HEK293T (cell line): Measurements from ENCODE around the gene CCDC43.

Experiments used
- CTCF ChIA-PET: fragments of 350-600 bp; formaldehyde crosslinking; extraction: SDS; loops from one replicate; lab custom pipeline; 2021; ENCODE audit warnings: antibody characterized with exemption, inconsistent platforms; lab: Yijun Ruan, JAX
- POLR2A ChIA-PET: fragments of 350-600 bp; formaldehyde crosslinking; extraction: SDS; loops from one replicate; lab custom pipeline; 2020; ENCODE audit warnings: antibody characterized with exemption, inconsistent platforms; lab: Yijun Ruan, JAX
- DNase-seq: peaks from one replicate; pipeline ENCODE4 v3.0.0; 2012; ENCODE audit warnings: mixed read lengths; ENCODE audit errors: extremely low spot score
- ARNT ChIP-seq: fragments of 450-650 bp; IDR thresholded peaks from 2 replicates; pipeline ENCODE4 v1.6.1; 2017; ENCODE audit warnings: mild to moderate bottlenecking
- BHLHE40 ChIP-seq: fragments of 450-650 bp; IDR thresholded peaks from 2 replicates; pipeline ENCODE4 v1.6.1; 2016; ENCODE audit warnings: mild to moderate bottlenecking, moderate library complexity, borderline replicate concordance
- CTBP1 ChIP-seq: fragments of 450-650 bp; IDR thresholded peaks from 2 replicates; pipeline ENCODE4 v1.6.1; 2016; ENCODE audit warnings: borderline replicate concordance
- ELF4 ChIP-seq: fragments of 450-650 bp; IDR thresholded peaks from 2 replicates; pipeline ENCODE4 v1.6.1; 2017; ENCODE audit warnings: antibody characterized with exemption
- FOXA1 ChIP-seq: fragments of 450-650 bp; IDR thresholded peaks from 2 replicates; pipeline ENCODE4 v1.6.1; 2016; ENCODE audit warnings: mild to moderate bottlenecking
- FOXK2 ChIP-seq: fragments of 450-650 bp; IDR thresholded peaks from 2 replicates; pipeline ENCODE4 v1.6.1; 2016; ENCODE audit warnings: mild to moderate bottlenecking
- FOXM1 ChIP-seq: fragments of 450-650 bp; IDR thresholded peaks from 2 replicates; pipeline ENCODE4 v1.6.1; 2017; ENCODE audit warnings: mild to moderate bottlenecking, borderline replicate concordance
- HDGF ChIP-seq: fragments of 450-650 bp; IDR thresholded peaks from 2 replicates; pipeline ENCODE4 v1.6.1; 2017; ENCODE audit warnings: antibody characterized with exemption, borderline replicate concordance
- L3MBTL2 ChIP-seq: fragments of 450-650 bp; conservative IDR thresholded peaks from 2 replicates; pipeline ENCODE4 v1.6.1; 2016; ENCODE audit warnings: mild to moderate bottlenecking
- LEF1 ChIP-seq: fragments of 450-650 bp; IDR thresholded peaks from 2 replicates; pipeline ENCODE4 v1.6.1; 2017; ENCODE audit warnings: mild to moderate bottlenecking, borderline replicate concordance
- NFRKB ChIP-seq: fragments of 450-650 bp; IDR thresholded peaks from 2 replicates; pipeline ENCODE4 v1.6.1; 2016; ENCODE audit warnings: mild to moderate bottlenecking, moderate library complexity
- SP1 ChIP-seq: fragments of 450-650 bp; IDR thresholded peaks from 2 replicates; pipeline ENCODE4 v1.6.1; 2017
- SUZ12 ChIP-seq: fragments of 450-650 bp; IDR thresholded peaks from 2 replicates; pipeline ENCODE4 v1.6.1; 2016; ENCODE audit warnings: mild to moderate bottlenecking
- TARDBP ChIP-seq: fragments of 450-650 bp; IDR thresholded peaks from 2 replicates; pipeline ENCODE4 v1.6.1; 2016
- ZNF384 ChIP-seq: fragments of 450-650 bp; IDR thresholded peaks from 2 replicates; pipeline ENCODE4 v1.6.1; 2016
- TF ChIP-seq, protein P1 (sequence below): fragments of 450-650 bp; IDR thresholded peaks from 2 replicates; pipeline ENCODE4 v1.6.1; 2016

CCDC43 gene, protein sequence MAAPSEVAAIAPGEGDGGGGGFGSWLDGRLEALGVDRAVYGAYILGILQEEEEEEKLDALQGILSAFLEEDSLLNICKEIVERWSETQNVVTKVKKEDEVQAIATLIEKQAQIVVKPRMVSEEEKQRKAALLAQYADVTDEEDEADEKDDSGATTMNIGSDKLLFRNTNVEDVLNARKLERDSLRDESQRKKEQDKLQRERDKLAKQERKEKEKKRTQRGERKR

DNA sequence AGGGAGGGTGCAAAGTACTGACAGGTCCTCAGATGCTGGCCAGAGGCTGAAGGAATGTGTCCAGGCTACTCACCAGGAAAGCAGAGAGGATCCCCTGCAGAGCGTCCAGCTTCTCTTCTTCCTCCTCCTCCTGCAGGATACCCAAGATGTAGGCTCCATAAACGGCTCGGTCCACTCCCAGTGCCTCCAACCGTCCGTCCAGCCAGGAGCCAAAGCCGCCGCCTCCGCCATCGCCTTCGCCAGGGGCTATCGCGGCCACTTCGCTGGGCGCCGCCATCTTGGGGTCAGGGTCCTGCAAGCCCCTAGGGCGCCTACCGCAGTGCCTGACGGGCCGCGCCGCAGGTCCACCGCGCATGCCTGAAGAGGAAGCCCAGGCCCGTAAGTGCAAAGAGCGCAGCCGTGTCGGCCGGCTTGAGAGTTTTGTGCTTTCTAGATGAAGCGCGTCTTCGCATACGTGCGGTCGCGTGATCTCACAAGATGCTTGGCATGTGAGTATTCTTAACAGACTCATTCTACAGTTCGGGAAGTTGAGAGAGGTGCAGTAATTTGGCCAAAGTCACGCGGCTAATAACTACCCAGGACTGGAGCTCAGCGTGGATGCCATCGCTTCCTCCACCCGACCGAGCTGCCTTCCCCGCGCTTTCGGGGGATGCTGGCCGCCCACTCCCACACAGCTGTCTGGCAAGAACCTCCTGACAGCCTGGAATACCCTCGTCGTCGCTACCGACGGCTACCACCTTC is at the start of gene CCDC43:
Gene CCDC43 (minus strand): TSS at position 300 of the 741 bp plus-strand sequence. CDS start 23 bp downstream, at position 277.
- peak; percentile 95 for DNase-seq
- ChIA-PET POLR2A (interaction anchor here (0.6 to 4.9 kb wide), 10 partner anchors 8 to 470 kb away, joined by 3 to 59 read pairs (median 3); partner anchors contain the start of genes DBF4B and UBTF), CTCF (interaction anchor here (0.6 to 0.9 kb wide), 2 partner anchors 14 to 113 kb away, joined by 3 read pairs; no protein-coding TSS in a partner anchor)
- no peak for TF ChIP-seq HDGF
- TF ChIP-seq L3MBTL2 = peak; percentile 87
- no peak for TF ChIP-seq SP1
- no peak for TF ChIP-seq SUZ12
- TF ChIP-seq FOXA1 = no peak
- TF ChIP-seq FOXK2 = no peak
- peak; percentile 61 for TF ChIP-seq ELF4
- TF ChIP-seq ARNT = no peak
- TF ChIP-seq ZNF384 = no peak
- TF ChIP-seq, protein P1, sequence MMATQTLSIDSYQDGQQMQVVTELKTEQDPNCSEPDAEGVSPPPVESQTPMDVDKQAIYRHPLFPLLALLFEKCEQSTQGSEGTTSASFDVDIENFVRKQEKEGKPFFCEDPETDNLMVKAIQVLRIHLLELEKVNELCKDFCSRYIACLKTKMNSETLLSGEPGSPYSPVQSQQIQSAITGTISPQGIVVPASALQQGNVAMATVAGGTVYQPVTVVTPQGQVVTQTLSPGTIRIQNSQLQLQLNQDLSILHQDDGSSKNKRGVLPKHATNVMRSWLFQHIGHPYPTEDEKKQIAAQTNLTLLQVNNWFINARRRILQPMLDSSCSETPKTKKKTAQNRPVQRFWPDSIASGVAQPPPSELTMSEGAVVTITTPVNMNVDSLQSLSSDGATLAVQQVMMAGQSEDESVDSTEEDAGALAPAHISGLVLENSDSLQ = no peak
- no peak for TF ChIP-seq FOXM1
- no peak for TF ChIP-seq TARDBP
- TF ChIP-seq NFRKB = no peak

DNA sequence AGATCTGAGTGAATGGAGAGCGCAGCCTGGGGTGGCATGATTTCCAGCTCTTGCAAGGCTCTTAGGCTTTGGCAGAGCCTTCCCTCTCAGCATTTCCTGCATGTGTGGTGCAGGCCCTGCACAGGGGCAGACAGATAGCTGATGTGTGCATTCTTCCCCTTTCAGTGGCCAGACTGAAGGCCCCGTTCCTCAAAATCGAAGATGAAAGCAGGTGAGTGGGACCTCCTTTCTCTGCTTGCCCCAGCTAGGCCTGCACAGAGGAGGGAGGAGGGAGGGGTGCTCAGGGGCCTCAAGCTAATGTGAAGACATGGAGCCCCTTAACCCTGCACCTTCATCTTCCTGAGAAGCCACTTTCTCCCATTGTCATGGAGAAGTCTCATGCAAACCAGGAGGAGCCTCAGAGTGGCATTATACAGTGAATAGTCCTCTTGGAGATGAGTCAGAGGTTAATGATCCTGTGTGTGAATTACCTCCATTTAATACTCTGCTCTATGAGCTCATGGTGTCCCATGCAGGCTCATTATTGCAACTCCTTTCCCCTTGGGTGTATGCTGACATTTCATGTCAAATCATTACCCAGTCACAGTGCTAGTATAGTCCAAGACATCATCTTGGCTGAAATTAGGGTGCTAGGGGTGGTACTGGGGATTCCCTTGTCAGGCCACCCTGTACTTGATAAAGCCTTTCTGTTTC is 48.8 kb upstream of the CCDC43 start:
- POLR2A ChIA-PET = interaction anchor here (0.6 to 0.7 kb wide), 2 partner anchors 30 to 410 kb away, joined by 3 read pairs; partner anchors contain the start of genes DBF4B and HEXIM1
- CTCF ChIA-PET = interaction anchor here (0.6 kb wide), 2 partner anchors 16 to 40 kb away, joined by 3 read pairs; no protein-coding TSS in a partner anchor
- DNase-seq = no peak
- TF ChIP-seq SUZ12 = no peak
- no peak for TF ChIP-seq TARDBP
- TF ChIP-seq L3MBTL2 = no peak
- TF ChIP-seq, protein P1 = no peak
- no peak for TF ChIP-seq FOXA1
- TF ChIP-seq NFRKB = no peak
- TF ChIP-seq ARNT = no peak
- TF ChIP-seq HDGF = no peak
- TF ChIP-seq BHLHE40 = no peak
- no peak for TF ChIP-seq FOXK2
- TF ChIP-seq ELF4 = no peak
- no peak for TF ChIP-seq ZNF384
- no peak for TF ChIP-seq LEF1
- TF ChIP-seq FOXM1 = no peak

DNA sequence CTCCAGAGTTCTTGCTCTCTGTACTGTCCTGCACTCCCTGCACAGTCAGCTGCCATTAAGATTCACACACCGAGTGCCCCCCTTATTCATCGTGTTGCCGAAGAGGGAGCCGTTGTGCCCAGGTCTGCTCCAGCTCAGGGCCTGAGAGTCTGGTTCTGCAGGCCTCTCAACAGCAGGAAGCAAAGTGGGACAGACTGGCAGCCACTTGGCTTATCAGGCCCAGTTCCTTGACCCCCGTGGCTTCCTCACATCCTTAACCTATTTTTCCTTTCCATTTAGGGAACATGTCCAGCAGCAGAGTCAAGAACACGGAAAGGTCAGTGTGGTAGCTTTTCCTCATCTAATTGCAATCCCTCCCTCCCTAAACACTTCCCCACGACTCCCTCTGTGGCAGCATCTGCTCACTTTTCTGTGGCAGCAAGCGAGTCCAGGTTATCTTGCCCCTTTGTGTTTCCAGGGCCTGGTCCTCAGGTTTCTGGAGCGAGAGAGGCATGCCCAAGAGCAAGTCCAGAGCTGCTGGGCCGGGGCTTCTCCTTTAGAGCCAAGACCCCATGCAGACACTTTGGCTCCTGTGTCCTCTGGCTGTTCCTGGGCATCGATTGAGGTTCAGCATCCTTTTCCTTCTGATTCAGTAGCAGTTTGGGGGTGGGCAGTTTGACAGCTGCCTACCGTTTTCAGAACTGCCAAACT is 47.1 kb upstream of the CCDC43 start:
- ChIA-PET CTCF (no interaction called here), POLR2A (no interaction called here)
- TF ChIP-seq SUZ12 = no peak
- no peak for TF ChIP-seq FOXM1
- no peak for TF ChIP-seq TARDBP
- TF ChIP-seq ARNT = no peak
- TF ChIP-seq, protein P1 = no peak
- TF ChIP-seq ELF4 = no peak
- TF ChIP-seq HDGF = no peak
- TF ChIP-seq BHLHE40 = no peak
- TF ChIP-seq SP1 = no peak
- TF ChIP-seq LEF1 = no peak
- no peak for TF ChIP-seq ZNF384
- TF ChIP-seq FOXA1 = no peak
- no peak for TF ChIP-seq CTBP1
- no peak for TF ChIP-seq L3MBTL2
- TF ChIP-seq NFRKB = no peak
- TF ChIP-seq FOXK2 = no peak
- DNase-seq = no peak

DNA sequence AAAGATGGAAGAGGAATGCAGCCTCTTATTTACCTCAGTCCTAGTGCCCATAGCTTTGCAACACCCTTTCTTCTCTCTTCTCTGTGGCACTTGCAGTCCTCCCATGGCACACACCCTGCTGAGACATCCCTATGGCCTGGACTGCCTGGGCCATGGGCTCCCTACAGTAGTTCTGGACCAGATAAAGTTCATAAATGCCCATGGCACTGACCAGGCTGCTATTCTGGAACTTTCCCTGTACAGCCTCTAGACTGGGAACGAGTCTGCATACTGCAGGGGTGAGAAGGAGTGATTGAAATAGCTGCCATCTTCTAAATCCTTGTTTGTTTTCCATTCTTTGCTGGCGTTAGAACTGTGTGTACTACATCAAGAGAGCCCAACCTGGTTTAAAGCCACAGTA is 44.7 kb upstream of the CCDC43 start:
- CTCF ChIA-PET = no interaction called here

More for the DNA sequence above, 44.7 kb upstream of the CCDC43 start:
- POLR2A ChIA-PET = no interaction called here
- TF ChIP-seq TARDBP = no peak
- TF ChIP-seq LEF1 = no peak
- TF ChIP-seq CTBP1 = no peak
- TF ChIP-seq FOXM1 = no peak
- no peak for TF ChIP-seq NFRKB
- TF ChIP-seq ELF4 = no peak
- TF ChIP-seq, protein P1 = no peak
- no peak for TF ChIP-seq SUZ12
- TF ChIP-seq ARNT = no peak
- no peak for TF ChIP-seq L3MBTL2
- TF ChIP-seq SP1 = no peak
- TF ChIP-seq FOXK2 = no peak
- TF ChIP-seq ZNF384 = no peak
- TF ChIP-seq BHLHE40 = no peak
- TF ChIP-seq FOXA1 = no peak
- TF ChIP-seq HDGF = no peak
- DNase-seq = no peak
